ENCODE measurements around the gene ITGB3BP. TPM values are rescaled to one million over a fixed set of nuclear protein-coding genes. Genes with fewer than 3 reads are reported as not detected.

The ITGB3BP gene
- total RNA-seq, 4 donors from 2014 or later = 15.0 to 19.6 (median 19.5) TPM

- intact Hi-C loops (cut with DNase I) = no loop called here
- no peaks in the 10 kb centered on the region for H3K4me1 ChIP-seq
These were observed 10.9 kb upstream of the ITGB3BP start for GRCh38 chr1:63533931-63534330.

GRCh38 chr1:63532727-63533126 is 9.7 kb upstream of the ITGB3BP start:
- H3K36me3 ChIP-seq = peaks cover 0 to 19% of the 10 kb centered on the region in 2 donors
- no peaks in the 10 kb centered on the region for H3K4me1 ChIP-seq
- H3K27ac ChIP-seq = no peak overlapping the region
- TF ChIP-seq POLR2A (IDR thresholded peaks at IDR 0.05) (no peak), CTCF (IDR thresholded peaks at IDR 0.05) (no peak)
- DNase-seq = no peak
- no peaks in the 10 kb centered on the region for H3K9me3 ChIP-seq
- WGBS, 2 donors = 93% methylated on average over 1 of the region's 1 CpG
- H3K4me3 ChIP-seq (replicated peaks in 1 of 3) = no peak overlapping the region
- no peaks in the 10 kb centered on the region for H3K27me3 ChIP-seq
- intact Hi-C loops (cut with DNase I) = no loop called here

More at GRCh38 chr1:63533931-63534330, 10.9 kb upstream of the ITGB3BP start:
- TF ChIP-seq CTCF (IDR thresholded peaks at IDR 0.05) (no peak), POLR2A (IDR thresholded peaks at IDR 0.05) (no peak)
- Histone ChIP-seq H3K27me3 (no peaks in the 10 kb centered on the region), H3K27ac (no peak overlapping the region), H3K9me3 (no peaks in the 10 kb centered on the region), H3K36me3 (peaks cover 0 to 16% of the 10 kb centered on the region in 2 donors), H3K4me3 (replicated peaks in 1 of 3) (no peak overlapping the region)
- no peak for DNase-seq
- 81 to 96% methylated on average over 1 of the region's 1 CpG for WGBS, 2 donors

- DNase-seq = no peak
- Histone ChIP-seq H3K4me1 (peaks cover 7 to 14% of the 10 kb centered on the region in 2 donors), H3K27me3 (no peaks in the 10 kb centered on the region), H3K9me3 (no peaks in the 10 kb centered on the region), H3K27ac (peak overlapping the region in 2 of 3 donors; percentile 93 to 94), H3K4me3 (replicated peaks in 1 of 3) (no peak overlapping the region), H3K36me3 (peaks cover 0 to 4% of the 10 kb centered on the region in 2 donors)
- 60 to 72% methylated on average over 3 of the region's 3 CpGs for WGBS, 2 donors
- TF ChIP-seq CTCF (IDR thresholded peaks at IDR 0.05) (no peak), POLR2A (IDR thresholded peaks at IDR 0.05) (no peak)
- intact Hi-C loops (cut with DNase I) = no loop called here
These were observed 1.2 kb upstream of the ITGB3BP start for GRCh38 chr1:63524201-63524600.

GRCh38 chr1:63523738-63524137 is 713 bp upstream of the ITGB3BP start:
- H3K27ac ChIP-seq = peak overlapping the region; percentile 69 to 94 (median 93)
- H3K4me3 ChIP-seq (replicated peaks in 1 of 3) = peak overlapping the region; percentile 31 to 80 (median 55)
- no peak for DNase-seq
- intact Hi-C loops (cut with DNase I) = no loop called here
- no peaks in the 10 kb centered on the region for H3K9me3 ChIP-seq
- peaks cover 7 to 14% of the 10 kb centered on the region in 2 donors for H3K4me1 ChIP-seq
- 1% methylated on average over 11 of the region's 11 CpGs for WGBS, 2 donors
- peaks cover 0 to 4% of the 10 kb centered on the region in 2 donors for H3K36me3 ChIP-seq
- no peaks in the 10 kb centered on the region for H3K27me3 ChIP-seq
- no peak for TF ChIP-seq CTCF (IDR thresholded peaks at IDR 0.05)

- H3K4me1 ChIP-seq = no peaks in the 10 kb centered on the region
- H3K9me3 ChIP-seq = no peaks in the 10 kb centered on the region
- DNase-seq = no peak
- no peaks in the 10 kb centered on the region for H3K27me3 ChIP-seq
- TF ChIP-seq POLR2A (IDR thresholded peaks at IDR 0.05) (no peak), CTCF (IDR thresholded peaks at IDR 0.05) (no peak)
- intact Hi-C loops (cut with DNase I) = no loop called here
- no peaks in the 10 kb centered on the region for H3K36me3 ChIP-seq
- 91 to 93% methylated on average over 2 of the region's 2 CpGs for WGBS, 2 donors
- H3K27ac ChIP-seq = no peak overlapping the region
- H3K4me3 ChIP-seq (replicated peaks in 1 of 3) = no peak overlapping the region
These were observed 6.4 kb downstream of the ITGB3BP start for GRCh38 chr1:63516629-63517028.
